Measurements from ENCODE around the gene TDRD12.
"Not testable (repeated sequence)": the region's sequence is repeated elsewhere in the genome, so short reads cannot be mapped to it uniquely, and the experiment has no call there.

The TDRD12 gene

GRCh38 chr19:32694316-32694715, 25.3 kb upstream of the TDRD12 start:
- not testable (repeated sequence) for DNase-seq

GRCh38 chr19:32694851-32695250, 24.7 kb upstream of the TDRD12 start:
- not testable (repeated sequence) for DNase-seq

DNA sequence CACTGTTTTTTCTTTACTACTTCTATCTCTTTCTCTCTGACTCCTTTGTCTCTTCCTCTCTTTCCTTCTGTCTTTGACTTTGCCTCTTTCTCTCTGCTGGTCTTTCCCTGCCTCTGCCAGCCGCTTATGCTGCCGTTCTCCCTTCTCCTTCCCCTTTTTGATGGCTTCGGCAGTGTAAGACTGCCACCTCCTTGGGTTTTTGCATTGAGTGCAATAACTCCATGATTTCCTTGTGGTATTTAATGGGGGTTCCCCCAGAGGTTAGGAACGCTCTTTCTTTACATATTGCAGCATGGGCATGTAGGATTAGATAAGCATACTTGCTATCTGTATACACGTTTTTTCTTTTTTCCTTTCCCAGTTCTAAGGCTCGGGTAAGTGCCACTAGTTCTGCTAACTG, 24.1 kb upstream of the TDRD12 start:
- DNase-seq: not testable (repeated sequence)

DNA sequence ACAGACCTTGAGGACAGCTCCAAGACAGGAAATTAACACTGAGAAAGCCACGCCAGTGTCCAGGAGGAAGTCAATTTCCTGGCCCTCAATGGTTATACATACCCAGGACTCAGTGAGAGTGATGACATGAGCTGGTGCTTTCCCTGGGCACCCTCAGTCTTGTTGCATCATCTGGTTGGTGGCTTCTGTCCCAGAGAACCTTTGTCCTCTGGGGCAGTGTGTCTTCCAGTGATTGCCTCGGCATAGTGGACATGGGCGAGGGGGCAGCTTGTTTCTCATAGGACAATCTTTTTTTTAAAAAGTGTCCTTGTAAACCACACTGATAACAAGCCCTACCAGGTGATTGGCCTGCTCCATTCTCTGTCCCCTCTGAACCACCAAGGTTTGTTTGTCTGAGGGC, 22.8 kb upstream of the TDRD12 start:
- DNase-seq: not testable (repeated sequence)

- DNase-seq: not testable (repeated sequence)
These were observed 19.4 kb upstream of the TDRD12 start for GRCh38 chr19:32700129-32700528.

- DNase-seq: no peak
These were observed 17.6 kb upstream of the TDRD12 start for GRCh38 chr19:32702010-32702409.

DNA sequence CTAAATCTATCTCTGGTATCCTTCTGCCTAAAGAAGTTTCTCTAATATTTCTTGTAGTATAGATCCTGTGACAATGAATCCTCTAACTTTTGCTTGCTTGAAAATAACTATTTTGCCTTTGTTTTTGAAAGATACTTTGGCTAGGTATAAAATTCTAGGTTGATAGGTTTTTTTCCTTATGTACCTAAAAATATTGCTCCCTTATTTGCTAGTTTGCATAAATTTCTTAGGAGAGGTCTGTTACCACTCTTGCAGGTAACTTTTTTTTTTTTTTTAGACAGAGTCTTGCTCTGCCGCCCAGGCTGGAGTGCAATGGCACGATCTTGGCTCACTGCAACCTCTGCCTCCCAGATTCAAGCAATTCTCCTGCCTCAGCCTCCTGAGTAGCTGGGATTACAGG, 15.6 kb upstream of the TDRD12 start:
- DNase-seq: not testable (repeated sequence)

DNA sequence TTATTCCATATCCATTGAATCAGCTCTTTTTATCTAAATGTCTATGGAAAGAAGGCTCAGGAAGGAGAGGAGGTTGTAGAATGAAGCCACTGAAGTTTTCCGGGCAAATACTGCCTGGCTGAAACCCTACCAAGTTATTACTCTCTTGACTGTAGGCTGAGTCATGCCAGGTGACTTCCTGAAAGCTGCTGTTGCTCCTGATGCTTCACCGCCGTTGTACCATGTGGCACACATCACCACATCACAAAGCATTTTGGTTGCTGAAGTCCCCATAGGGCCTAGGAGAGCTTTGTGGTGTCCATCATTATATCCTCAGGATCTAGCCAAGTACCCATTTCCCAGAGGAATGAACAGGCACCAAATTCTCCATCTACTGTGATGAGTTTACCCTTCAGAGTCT, 11.1 kb upstream of the TDRD12 start:
- peak; percentile 41 for DNase-seq

DNA sequence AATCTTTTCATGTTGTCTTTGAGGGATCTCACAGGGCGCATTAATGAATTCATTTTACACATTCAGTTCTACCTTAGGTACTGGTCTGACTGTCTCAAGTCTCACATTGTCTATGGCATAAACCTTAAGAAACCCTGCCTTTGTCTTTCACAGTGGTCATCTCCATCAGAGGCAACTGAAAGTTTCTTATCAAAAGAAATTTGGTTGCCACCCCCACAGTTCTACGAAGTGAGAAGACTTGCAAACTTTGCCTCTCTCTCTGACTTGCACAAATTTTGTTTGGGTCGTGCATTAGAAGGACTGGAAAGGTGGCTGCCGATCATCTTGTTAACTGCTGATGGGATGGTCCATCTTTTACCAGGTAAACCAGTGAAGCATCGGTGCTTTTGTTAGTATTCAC, 10.5 kb upstream of the TDRD12 start:
- no peak for DNase-seq

DNA sequence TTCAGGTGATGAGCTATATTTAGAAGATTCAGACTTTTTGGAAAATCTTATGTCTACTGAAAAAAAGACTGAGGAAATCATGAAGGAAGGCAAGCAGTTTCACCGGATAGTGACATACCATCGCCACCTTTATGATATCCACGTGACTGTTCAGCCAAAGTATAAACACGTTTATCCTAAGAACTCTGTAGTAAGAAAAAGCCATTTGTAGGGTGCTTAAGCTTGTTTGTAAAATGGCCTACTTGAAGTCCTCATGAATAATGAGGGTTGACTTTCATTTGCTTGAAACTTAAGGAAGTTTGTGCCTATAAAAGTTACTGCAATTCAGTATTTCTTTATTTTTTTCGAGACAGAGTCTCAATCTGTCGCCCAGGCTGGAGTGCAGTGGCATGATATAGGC, 7.8 kb upstream of the TDRD12 start:
- DNase-seq: no peak

- DNase-seq: not testable (repeated sequence)
These were observed 3.4 kb upstream of the TDRD12 start for GRCh38 chr19:32716203-32716602.

DNA sequence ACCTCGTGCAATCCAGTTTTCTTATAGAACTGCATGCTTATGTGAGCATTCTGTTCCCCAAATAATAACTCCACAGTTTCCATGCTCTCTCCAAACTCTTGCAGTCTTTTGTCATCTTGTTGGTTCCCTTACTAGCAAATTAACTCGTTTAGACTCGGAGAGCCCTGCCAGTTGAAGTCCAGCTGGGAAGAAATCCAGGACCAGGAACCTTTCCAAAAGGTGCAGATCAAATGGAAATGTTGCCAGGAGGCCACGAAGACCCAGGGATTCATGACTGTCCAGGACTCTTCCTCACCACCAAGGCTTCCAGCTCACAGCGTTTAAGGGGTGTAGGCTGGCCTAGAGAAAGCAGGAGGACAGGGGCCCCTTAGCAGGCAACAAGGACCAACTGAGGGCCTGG, 2.1 kb upstream of the TDRD12 start:
- no peak for DNase-seq

GRCh38 chr19:32718286-32718685, 1.3 kb upstream of the TDRD12 start:
- DNase-seq: no peak

- no peak for DNase-seq
These were observed 809 bp downstream of the TDRD12 start for GRCh38 chr19:32720216-32720935.

GRCh38 chr19:32720936-32721250, 1.3 kb downstream of the TDRD12 start:
- no peak for DNase-seq

DNA sequence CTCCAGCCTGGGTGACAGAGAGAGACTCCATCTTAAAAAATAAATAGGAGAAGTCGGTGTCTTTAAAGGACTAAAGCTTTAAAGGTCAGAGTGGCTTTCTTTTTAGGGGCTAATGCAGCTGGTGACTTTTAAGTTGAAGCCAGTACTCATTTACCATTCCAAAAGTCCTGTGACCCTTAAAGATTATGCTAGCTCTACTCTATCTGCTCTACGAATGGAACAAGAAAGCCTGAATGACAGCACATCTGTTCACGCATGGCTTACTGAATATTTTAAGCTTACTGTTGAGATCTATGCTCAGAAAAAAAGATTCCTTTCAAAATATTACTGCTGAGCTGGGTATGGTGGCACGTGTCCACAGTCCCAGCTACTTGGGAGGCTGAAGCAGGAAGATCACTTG, 16.4 kb downstream of the TDRD12 start:
- no peak for DNase-seq

GRCh38 chr19:32743021-32743420, 23.5 kb downstream of the TDRD12 start:
- DNase-seq: no peak

GRCh38 chr19:32743447-32743846, 23.9 kb downstream of the TDRD12 start:
- no peak for DNase-seq

DNA sequence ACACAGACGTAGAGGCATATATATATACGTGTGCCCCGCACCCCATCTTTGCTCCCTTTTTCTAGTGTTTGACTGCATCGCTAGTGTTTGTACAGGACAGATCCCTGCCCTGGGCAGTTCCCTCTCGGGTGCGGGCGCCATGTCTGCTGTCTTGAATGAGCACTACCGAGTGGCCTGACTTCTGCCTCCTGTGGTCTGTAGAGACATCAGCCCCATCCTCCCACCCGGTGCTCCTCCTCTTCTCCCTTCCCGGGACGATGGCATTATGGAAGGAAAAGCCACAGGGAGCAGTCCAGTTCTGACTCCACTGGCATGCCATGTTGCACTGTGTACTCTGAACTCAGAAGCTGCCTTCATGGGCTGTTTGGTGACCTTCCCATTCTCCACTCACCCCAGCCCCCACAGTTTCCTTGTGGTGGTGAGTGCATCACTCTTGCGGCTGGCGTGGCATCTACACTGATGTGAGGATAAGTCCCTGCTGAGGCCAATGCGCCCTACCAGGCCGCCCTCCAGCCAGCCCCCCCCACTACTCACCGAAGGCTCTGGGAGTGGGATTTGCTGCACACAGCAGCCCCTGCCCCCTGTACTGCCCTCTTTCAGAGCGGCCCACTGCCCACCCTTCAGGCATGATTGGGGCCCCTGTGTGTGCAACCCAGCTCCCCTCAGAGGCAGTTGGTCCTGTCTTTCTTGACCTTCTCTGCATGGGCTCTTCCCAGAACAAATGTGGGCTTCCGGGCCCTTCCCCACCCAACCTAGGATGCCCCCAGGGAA, 25.2 kb downstream of the TDRD12 start:
- DNase-seq: no peak

DNA sequence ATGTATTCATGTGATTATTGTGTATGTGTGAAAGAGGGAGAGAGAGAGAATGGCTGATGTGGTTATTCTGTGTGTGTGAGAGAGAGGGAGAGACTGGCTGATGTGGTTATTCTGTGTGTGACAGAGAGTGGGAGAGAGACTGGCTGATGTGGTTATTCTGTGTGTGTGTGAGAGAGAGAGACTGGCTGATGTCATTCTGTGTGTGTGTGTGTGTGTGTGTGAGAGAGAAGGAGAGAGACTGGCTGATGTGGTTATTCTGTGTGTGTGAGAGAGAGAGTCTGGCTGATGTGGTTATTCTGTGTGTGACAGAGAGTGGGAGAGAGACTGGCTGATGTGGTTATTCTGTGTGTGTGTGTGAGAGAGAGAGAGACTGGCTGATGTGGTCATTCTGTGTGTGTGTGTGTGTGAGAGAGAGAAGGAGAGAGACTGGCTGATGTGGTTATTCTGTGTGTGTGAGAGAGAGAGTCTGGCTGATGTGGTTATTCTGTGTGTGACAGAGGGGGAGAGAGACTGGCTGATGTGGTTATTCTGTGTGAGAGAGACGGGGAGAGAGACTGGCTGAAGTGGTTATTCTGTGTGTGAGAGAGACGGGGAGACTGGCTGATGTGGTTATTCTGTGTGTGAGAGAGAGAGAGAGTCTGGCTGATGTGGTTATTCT, 26.2 kb downstream of the TDRD12 start:
- peak; percentile 25 for DNase-seq

DNA sequence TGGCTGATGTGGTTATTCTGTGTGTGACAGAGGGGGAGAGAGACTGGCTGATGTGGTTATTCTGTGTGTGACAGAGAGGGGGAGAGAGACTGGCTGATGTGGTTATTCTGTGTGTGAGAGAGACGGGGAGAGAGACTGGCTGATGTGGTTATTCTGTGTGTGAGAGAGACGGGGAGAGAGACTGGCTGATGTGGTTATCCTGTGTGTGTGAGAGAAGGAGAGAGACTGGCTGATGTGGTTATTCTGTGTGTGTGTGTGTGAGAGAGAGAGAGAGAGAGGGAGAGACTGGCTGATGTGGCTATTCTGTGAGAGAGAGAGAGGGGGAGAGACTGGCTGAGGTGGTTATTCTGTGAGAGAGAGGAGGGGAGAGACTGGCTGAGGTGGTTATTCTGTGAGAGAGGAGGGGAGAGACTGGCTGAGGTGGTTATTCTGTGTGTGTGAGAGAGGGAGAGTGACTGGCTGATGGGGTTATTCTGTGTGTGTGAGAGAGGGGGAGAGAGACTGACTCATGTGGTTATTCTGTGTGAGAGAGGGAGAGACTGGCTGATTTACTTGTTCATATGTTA, 27.1 kb downstream of the TDRD12 start:
- peak; percentile 35 for DNase-seq

DNA sequence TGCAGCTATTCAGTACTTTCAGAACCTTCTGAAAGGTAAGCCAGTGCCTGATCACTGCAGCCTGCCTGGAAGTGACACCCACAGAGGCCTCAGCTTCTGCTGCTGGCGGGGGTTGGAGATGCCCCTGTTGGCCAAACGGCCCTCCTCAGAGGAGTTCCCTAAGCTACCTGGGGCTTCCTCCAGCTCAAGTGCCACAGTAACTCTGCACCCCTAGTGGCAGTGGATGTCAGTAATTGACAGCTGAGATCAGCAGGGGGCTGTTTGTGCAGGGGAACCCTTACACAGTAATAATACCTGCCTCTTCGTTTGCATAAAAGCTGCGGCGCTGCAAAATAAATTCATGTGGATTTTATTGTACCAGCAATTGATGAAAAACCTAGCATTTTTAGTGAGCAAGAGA, 28.9 kb downstream of the TDRD12 start:
- peak; percentile 11 for DNase-seq

DNA sequence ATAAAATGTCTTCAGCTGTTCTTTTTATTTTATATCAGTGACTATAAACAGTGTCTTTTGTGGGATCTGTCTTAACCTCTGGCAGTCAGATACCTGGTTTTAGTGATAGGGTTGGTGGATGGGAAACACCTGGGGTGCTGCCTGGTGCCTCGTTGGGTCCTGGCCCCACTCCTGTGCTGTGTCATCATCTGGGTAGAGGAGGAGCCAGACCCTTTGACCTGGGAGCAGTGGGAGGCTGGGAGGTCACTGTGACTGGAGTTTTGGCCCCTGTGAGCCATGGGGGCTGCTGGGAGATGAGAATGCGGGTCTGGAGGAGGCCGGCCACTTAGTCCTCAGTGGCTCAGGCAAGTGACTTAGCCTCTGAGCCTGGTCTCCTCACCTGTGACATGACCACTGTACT, 29.4 kb downstream of the TDRD12 start:
- no peak for DNase-seq

GRCh38 chr19:32749361-32749760, 29.8 kb downstream of the TDRD12 start:
- DNase-seq: no peak
